WERI-Rb-1 (cell line): ENCODE measurements around the gene CDH4.

Experiments
- DNase-seq: peaks from one replicate; pipeline ENCODE4 v3.0.0-alpha.2; 2020
- H3K27ac ChIP-seq: fragments of 250-450 bp; sonication (Bioruptor Pico); 2 replicates; pipeline ENCODE4 v1.5.1; 2020; ENCODE audit warnings: mild to moderate bottlenecking, moderate library complexity
- H3K27me3 ChIP-seq: fragments of 250-450 bp; sonication (Bioruptor Pico); 2 replicates; pipeline ENCODE4 v1.5.1; 2021; ENCODE audit warnings: mild to moderate bottlenecking, low read depth, moderate library complexity; ENCODE audit not compliant: insufficient read depth, severe bottlenecking
- H3K36me3 ChIP-seq: fragments of 250-450 bp; sonication (Bioruptor Pico); 2 replicates; pipeline ENCODE4 v1.5.1; 2020; ENCODE audit warnings: mild to moderate bottlenecking, moderate library complexity
- H3K4me3 ChIP-seq: 2 replicates; pipeline ENCODE4 v1.5.1; 2011; ENCODE audit warnings: low read depth, mild to moderate bottlenecking, control low read depth, low read length
- H3K9me3 ChIP-seq: fragments of 250-450 bp; sonication (Bioruptor Pico); 2 replicates; pipeline ENCODE4 v1.5.1; 2021; ENCODE audit warnings: mild to moderate bottlenecking, moderate library complexity; ENCODE audit not compliant: severe bottlenecking
- CTCF ChIP-seq: IDR thresholded peaks from 2 replicates; pipeline ENCODE4 v1.5.1; 2011; ENCODE audit warnings: low read depth, mild to moderate bottlenecking, control low read depth, inconsistent platforms, low read length

Gene CDH4

GRCh38 chr20:61930776-61931475 lies 678.9 kb downstream of the CDH4 start:
- no peak for TF ChIP-seq CTCF
- DNase-seq, result no peak

DNA sequence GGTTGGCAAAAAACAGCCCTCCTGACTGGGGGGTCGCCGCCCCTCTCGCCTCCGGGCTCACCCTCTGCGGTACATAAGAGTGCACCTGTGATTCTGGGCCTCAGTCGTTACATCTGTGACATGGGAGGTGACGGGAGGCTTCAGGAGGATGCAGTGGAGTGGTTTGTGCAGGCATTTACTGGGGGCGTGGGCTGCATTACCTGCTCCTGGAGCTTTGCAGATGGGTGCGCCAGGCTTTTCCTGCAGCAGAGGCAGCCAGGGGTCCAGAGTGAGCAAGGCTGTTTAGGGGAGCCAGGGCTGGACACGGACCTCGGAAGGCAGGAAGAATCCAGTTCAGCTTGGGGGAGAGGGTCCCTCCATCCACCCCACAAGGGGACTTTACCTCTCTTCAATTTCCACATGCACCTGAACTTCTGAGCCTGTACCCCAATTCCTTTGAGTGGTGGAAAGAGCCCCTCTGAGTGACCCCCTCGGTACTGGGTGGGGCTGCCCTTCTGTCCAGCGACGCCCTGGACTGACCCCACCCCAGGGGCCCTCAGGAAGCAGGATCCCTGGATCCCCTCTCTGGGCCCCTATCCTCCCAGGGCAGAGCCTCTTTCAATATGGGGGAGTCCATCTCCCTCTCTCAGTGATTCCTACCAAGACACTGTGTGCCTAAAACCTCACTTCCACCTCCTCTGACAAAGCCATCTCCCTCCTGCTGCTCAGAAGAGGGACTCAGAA lies 679.6 kb downstream of the CDH4 start:
- no peak for DNase-seq
- H3K36me3 ChIP-seq, result no peaks in the 10 kb centered on the region
- no peak overlapping the region for H3K27ac ChIP-seq
- no peak overlapping the region for H3K4me3 ChIP-seq
- no peaks in the 10 kb centered on the region for H3K27me3 ChIP-seq
- no peak for TF ChIP-seq CTCF
- H3K9me3 ChIP-seq, result no peaks in the 10 kb centered on the region

More at GRCh38 chr20:61930776-61931475, 678.9 kb downstream of the CDH4 start:
- Histone ChIP-seq H3K27me3 (no peaks in the 10 kb centered on the region), H3K27ac (no peak overlapping the region), H3K9me3 (no peaks in the 10 kb centered on the region), H3K36me3 (no peaks in the 10 kb centered on the region), H3K4me3 (no peak overlapping the region)

GRCh38 chr20:61932199-61932592 lies 680.1 kb downstream of the CDH4 start:
- DNase-seq, result peak; percentile 2
- TF ChIP-seq CTCF, result no peak

GRCh38 chr20:61932711-61933480 lies 680.8 kb downstream of the CDH4 start:
- H3K27ac ChIP-seq, result no peak overlapping the region
- H3K4me3 ChIP-seq, result no peak overlapping the region
- no peaks in the 10 kb centered on the region for H3K9me3 ChIP-seq
- TF ChIP-seq CTCF, result no peak
- DNase-seq, result peak; percentile 5
- no peaks in the 10 kb centered on the region for H3K36me3 ChIP-seq
- no peaks in the 10 kb centered on the region for H3K27me3 ChIP-seq

More at GRCh38 chr20:61932199-61932592, 680.1 kb downstream of the CDH4 start:
- no peak overlapping the region for H3K4me3 ChIP-seq
- H3K27ac ChIP-seq, result no peak overlapping the region
- no peaks in the 10 kb centered on the region for H3K27me3 ChIP-seq
- H3K36me3 ChIP-seq, result no peaks in the 10 kb centered on the region
- H3K9me3 ChIP-seq, result no peaks in the 10 kb centered on the region

- TF ChIP-seq CTCF, result no peak
- peak; percentile 3 for DNase-seq
- no peak overlapping the region for H3K27ac ChIP-seq
- H3K9me3 ChIP-seq, result no peaks in the 10 kb centered on the region
- H3K4me3 ChIP-seq, result no peak overlapping the region
- no peaks in the 10 kb centered on the region for H3K27me3 ChIP-seq
- no peaks in the 10 kb centered on the region for H3K36me3 ChIP-seq
Observed at GRCh38 chr20:61933481-61933950, 681.5 kb downstream of the CDH4 start.
